ENCODE data around the gene ANKRD29. TPM values are rescaled to one million over a fixed set of nuclear protein-coding genes. Genes with fewer than 3 reads are reported as not detected.

The ANKRD29 gene
- total RNA-seq, 2 experiments from 2014 or later: not detected

DNA sequence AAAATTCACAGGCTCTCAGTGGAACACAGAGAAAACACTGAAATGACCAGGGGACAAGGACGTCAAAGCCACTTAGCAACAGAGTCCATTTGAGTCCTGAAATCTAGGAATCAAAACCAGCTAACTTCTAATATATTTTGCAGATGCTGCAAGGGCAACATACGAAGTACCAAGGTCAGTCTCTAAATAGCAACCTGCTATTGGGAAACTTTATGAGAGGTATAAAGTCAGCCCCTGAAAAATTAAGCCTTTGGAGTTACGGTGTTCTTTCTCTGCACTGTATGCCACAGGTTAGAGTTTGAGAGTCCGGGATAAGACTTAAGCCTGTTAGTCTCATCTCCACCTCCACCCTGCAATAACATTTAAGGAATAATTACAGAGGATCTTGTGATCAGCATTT lies 89.7 kb downstream of the ANKRD29 start:
- BruUV-seq (replicated peaks): no TSS peak
- no peak for TF ChIP-seq EZH2phosphoT487 (IDR thresholded peaks at IDR 0.05; ENCODE audit: borderline replicate concordance, low read depth, low read length)
- TF ChIP-seq, protein P1, sequence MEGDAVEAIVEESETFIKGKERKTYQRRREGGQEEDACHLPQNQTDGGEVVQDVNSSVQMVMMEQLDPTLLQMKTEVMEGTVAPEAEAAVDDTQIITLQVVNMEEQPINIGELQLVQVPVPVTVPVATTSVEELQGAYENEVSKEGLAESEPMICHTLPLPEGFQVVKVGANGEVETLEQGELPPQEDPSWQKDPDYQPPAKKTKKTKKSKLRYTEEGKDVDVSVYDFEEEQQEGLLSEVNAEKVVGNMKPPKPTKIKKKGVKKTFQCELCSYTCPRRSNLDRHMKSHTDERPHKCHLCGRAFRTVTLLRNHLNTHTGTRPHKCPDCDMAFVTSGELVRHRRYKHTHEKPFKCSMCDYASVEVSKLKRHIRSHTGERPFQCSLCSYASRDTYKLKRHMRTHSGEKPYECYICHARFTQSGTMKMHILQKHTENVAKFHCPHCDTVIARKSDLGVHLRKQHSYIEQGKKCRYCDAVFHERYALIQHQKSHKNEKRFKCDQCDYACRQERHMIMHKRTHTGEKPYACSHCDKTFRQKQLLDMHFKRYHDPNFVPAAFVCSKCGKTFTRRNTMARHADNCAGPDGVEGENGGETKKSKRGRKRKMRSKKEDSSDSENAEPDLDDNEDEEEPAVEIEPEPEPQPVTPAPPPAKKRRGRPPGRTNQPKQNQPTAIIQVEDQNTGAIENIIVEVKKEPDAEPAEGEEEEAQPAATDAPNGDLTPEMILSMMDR (conservative IDR thresholded peaks at IDR 0.05; ENCODE audit: low read length): no peak
- intact Hi-C loops (cut with micrococcal nuclease; ENCODE audit: unreplicated experiment): no loop called here
- H3K79me2 ChIP-seq (ENCODE audit: insufficient read depth, low read depth, low read length): no peaks in the 10 kb centered on the region
- H3K4me2 ChIP-seq (ENCODE audit: low read length): no peak overlapping the region
- no peak for DNase-seq (ENCODE audit: low spot score)
- no peaks in the 10 kb centered on the region for H4K20me1 ChIP-seq (ENCODE audit: insufficient read depth, low read length)
- no peak overlapping the region for H2AFZ ChIP-seq (ENCODE audit: low read length)
- H3K9me3 ChIP-seq (ENCODE audit: low read length): no peaks in the 10 kb centered on the region
- no peaks in the 10 kb centered on the region for H3K9me2 ChIP-seq (ENCODE audit: insufficient read depth, low read length)
- H3K27ac ChIP-seq (ENCODE audit: low read depth, low read length, poor library complexity, severe bottlenecking): no peak overlapping the region
- H3K4me3 ChIP-seq (ENCODE audit: low read depth, low read length, poor library complexity, severe bottlenecking): no peak overlapping the region
- POLR2A ChIA-PET: interaction anchor here (1.1 kb wide), 1 partner anchor 11 kb away, joined by 3 read pairs; no protein-coding TSS in a partner anchor
- CTCF ChIA-PET (ENCODE audit: unreplicated experiment): no interaction called here
- peaks cover 62% of the 10 kb centered on the region for H3K36me3 ChIP-seq (ENCODE audit: insufficient read depth, low read length)
- peaks cover 7% of the 10 kb centered on the region for H3K4me1 ChIP-seq (ENCODE audit: insufficient read depth, low read length, poor library complexity, severe bottlenecking)

DNA sequence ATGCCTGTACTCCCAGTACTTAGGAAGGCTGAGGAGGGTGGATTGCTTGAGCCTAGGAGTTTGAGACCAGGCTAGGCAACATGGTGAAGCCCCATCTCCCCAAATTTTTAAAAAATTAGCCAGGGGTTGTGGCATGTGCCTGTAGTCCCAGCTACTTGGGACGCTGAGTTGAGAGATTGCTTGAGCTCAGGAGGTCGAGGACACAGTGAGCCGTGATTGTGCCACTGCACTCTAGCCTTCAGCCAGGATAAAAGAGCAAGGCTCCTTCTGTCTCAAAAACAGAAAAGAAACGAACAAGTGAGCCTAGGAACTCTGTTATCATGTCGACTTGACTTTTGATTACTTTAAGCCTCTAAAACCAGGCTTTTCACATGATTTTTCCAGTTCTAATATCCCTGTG lies 90.1 kb downstream of the ANKRD29 start:
- H3K4me2 ChIP-seq (ENCODE audit: low read length): no peak overlapping the region
- ChIA-PET POLR2A (no interaction called here), CTCF (ENCODE audit: unreplicated experiment) (no interaction called here)
- no peaks in the 10 kb centered on the region for H3K79me2 ChIP-seq (ENCODE audit: insufficient read depth, low read depth, low read length)
- no peak overlapping the region for H3K4me3 ChIP-seq (ENCODE audit: low read depth, low read length, poor library complexity, severe bottlenecking)
- intact Hi-C loops (cut with micrococcal nuclease; ENCODE audit: unreplicated experiment): no loop called here
- H3K36me3 ChIP-seq (ENCODE audit: insufficient read depth, low read length): peaks cover 65% of the 10 kb centered on the region
- H3K9me2 ChIP-seq (ENCODE audit: insufficient read depth, low read length): no peaks in the 10 kb centered on the region
- H3K27ac ChIP-seq (ENCODE audit: low read depth, low read length, poor library complexity, severe bottlenecking): no peak overlapping the region
- DNase-seq (ENCODE audit: low spot score): no peak
- no peak for TF ChIP-seq EZH2phosphoT487 (IDR thresholded peaks at IDR 0.05; ENCODE audit: borderline replicate concordance, low read depth, low read length)
- TF ChIP-seq, protein P1 (conservative IDR thresholded peaks at IDR 0.05; ENCODE audit: low read length): no peak
- no peaks in the 10 kb centered on the region for H4K20me1 ChIP-seq (ENCODE audit: insufficient read depth, low read length)
- no peak overlapping the region for H2AFZ ChIP-seq (ENCODE audit: low read length)
- H3K4me1 ChIP-seq (ENCODE audit: insufficient read depth, low read length, poor library complexity, severe bottlenecking): peaks cover 7% of the 10 kb centered on the region
- BruUV-seq (replicated peaks): no TSS peak
- no peaks in the 10 kb centered on the region for H3K9me3 ChIP-seq (ENCODE audit: low read length)

DNA sequence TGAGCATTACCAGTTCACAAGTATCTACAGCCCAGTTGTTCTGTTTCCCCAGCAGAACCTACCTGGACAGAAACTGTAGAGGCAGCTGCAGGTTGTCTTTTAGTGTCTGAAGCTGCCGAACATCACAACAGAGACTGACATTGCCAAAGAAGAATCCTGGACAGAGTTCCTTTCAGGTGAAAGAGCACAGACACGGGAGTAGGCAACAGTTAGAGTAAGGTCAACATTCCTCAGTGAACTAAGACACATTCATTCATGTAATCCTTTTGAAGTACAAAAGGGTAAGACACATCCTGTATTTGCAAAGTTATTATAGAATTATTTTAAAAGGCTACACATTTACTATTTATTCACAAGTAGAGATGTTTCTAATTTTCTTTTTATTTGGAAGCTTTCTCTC lies 90.7 kb downstream of the ANKRD29 start:
- peaks cover 7% of the 10 kb centered on the region for H3K4me1 ChIP-seq (ENCODE audit: insufficient read depth, low read length, poor library complexity, severe bottlenecking)
- H4K20me1 ChIP-seq (ENCODE audit: insufficient read depth, low read length): no peaks in the 10 kb centered on the region
- no peak overlapping the region for H2AFZ ChIP-seq (ENCODE audit: low read length)
- CTCF ChIA-PET (ENCODE audit: unreplicated experiment): no interaction called here
- intact Hi-C loops (cut with micrococcal nuclease; ENCODE audit: unreplicated experiment): no loop called here
- H3K9me3 ChIP-seq (ENCODE audit: low read length): no peaks in the 10 kb centered on the region
- H3K79me2 ChIP-seq (ENCODE audit: insufficient read depth, low read depth, low read length): no peaks in the 10 kb centered on the region
- POLR2A ChIA-PET: interaction anchor here (1.2 kb wide), 1 partner anchor 11 kb away, joined by 4 read pairs; no protein-coding TSS in a partner anchor
- no TSS peak for BruUV-seq (replicated peaks)
- H3K9me2 ChIP-seq (ENCODE audit: insufficient read depth, low read length): no peaks in the 10 kb centered on the region
- no peak overlapping the region for H3K27ac ChIP-seq (ENCODE audit: low read depth, low read length, poor library complexity, severe bottlenecking)
- H3K4me3 ChIP-seq (ENCODE audit: low read depth, low read length, poor library complexity, severe bottlenecking): no peak overlapping the region
- no peak overlapping the region for H3K4me2 ChIP-seq (ENCODE audit: low read length)
- no peak for DNase-seq (ENCODE audit: low spot score)
- H3K36me3 ChIP-seq (ENCODE audit: insufficient read depth, low read length): peaks cover 70% of the 10 kb centered on the region
- TF ChIP-seq, protein P1 (conservative IDR thresholded peaks at IDR 0.05; ENCODE audit: low read length): no peak
- TF ChIP-seq EZH2phosphoT487 (IDR thresholded peaks at IDR 0.05; ENCODE audit: borderline replicate concordance, low read depth, low read length): no peak

Data from OCI-LY7 (cell line).